Measurements from ENCODE around the gene PRKCB. TPM values are rescaled to one million over a fixed set of nuclear protein-coding genes. Genes with fewer than 3 reads are reported as not detected.

The PRKCB gene
- polyA plus RNA-seq, 3 donors: 57.4 to 87.4 (median 75.5) TPM

DNA sequence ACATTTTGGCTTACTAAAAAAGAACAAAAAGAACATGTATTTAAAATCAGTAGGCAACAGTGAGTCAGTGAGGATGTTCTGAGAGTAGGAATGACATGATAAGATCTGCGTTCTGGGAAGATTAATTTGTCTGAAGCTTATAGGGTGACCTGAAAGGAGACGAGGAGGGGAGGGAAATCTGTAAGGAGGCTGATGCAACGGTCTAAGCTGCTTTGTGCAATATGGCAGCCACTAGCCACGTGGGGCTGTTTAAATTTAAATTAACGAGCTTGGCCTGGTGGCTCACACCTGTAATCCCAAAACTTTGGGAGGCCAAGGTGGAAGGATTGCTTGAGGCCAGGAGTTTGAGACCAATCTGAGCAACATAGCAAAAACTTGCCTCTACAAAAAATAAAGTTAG is 238.8 kb downstream of the PRKCB start:
- Mint-ChIP-seq H3K4me3 (peak overlapping the region in 1 of 2 donors; percentile 24), H3K27ac (peak overlapping the region in 1 of 7 donors; percentile 43), H3K9me3 (peaks cover 0 to 2% (median 0%) of the 10 kb centered on the region in 7 donors), H3K4me1 (peaks cover 9% of the 10 kb centered on the region), H3K36me3 (peaks cover 51 to 53% of the 10 kb centered on the region in 2 donors), H3K27me3 (ENCODE audit: low read depth in 3 of 3) (peaks cover 0 to 1% (median 0%) of the 10 kb centered on the region in 3 donors)
- Histone ChIP-seq H4K20me1 (ENCODE audit: insufficient read depth, low read length) (peaks cover 100% of the 10 kb centered on the region), H3K9me3 (replicated peaks in 1 of 2; ENCODE audit: control insufficient read depth in 1 of 2, insufficient read depth in 1 of 2, low read length in 2 of 2) (no peaks in the 10 kb centered on the region), H2AFZ (ENCODE audit: insufficient read depth, low read depth, low read length, poor library complexity, severe bottlenecking) (no peak overlapping the region), H3K4me3 (replicated peaks in 1 of 3; ENCODE audit: low read depth in 2 of 3, low read length in 3 of 3) (no peak overlapping the region), H3K27me3 (ENCODE audit: control insufficient read depth in 2 of 2, insufficient read depth in 2 of 2, low read length in 2 of 2) (no peaks in the 10 kb centered on the region), H3K4me2 (replicated peaks; ENCODE audit: extremely low read depth, low read length, poor library complexity, severe bottlenecking) (no peak overlapping the region), H3K79me2 (ENCODE audit: insufficient read depth, low read length) (peaks cover 6% of the 10 kb centered on the region), H3K9ac (ENCODE audit: insufficient read depth, low read length, poor library complexity, severe bottlenecking) (no peak overlapping the region), H3K36me3 (replicated peaks in 1 of 2; ENCODE audit: control insufficient read depth in 1 of 2, insufficient read depth in 2 of 2, low read length in 2 of 2) (peaks cover 0 to 87% of the 10 kb centered on the region in 2 donors), H3K4me1 (ENCODE audit: control insufficient read depth in 1 of 2, insufficient read depth in 2 of 2, low read length in 2 of 2) (no peaks in the 10 kb centered on the region), H3K27ac (ENCODE audit: low read depth in 1 of 2, low read length in 2 of 2) (no peak overlapping the region)
- intact Hi-C loops (cut with micrococcal nuclease): no loop called here
- no peak for DNase-seq
- WGBS (ENCODE audit: insufficient coverage): 100% methylated on average over 4 of the region's 5 CpGs
- TF ChIP-seq, protein P1, sequence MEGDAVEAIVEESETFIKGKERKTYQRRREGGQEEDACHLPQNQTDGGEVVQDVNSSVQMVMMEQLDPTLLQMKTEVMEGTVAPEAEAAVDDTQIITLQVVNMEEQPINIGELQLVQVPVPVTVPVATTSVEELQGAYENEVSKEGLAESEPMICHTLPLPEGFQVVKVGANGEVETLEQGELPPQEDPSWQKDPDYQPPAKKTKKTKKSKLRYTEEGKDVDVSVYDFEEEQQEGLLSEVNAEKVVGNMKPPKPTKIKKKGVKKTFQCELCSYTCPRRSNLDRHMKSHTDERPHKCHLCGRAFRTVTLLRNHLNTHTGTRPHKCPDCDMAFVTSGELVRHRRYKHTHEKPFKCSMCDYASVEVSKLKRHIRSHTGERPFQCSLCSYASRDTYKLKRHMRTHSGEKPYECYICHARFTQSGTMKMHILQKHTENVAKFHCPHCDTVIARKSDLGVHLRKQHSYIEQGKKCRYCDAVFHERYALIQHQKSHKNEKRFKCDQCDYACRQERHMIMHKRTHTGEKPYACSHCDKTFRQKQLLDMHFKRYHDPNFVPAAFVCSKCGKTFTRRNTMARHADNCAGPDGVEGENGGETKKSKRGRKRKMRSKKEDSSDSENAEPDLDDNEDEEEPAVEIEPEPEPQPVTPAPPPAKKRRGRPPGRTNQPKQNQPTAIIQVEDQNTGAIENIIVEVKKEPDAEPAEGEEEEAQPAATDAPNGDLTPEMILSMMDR (IDR thresholded peaks at IDR 0.05): no peak

DNA sequence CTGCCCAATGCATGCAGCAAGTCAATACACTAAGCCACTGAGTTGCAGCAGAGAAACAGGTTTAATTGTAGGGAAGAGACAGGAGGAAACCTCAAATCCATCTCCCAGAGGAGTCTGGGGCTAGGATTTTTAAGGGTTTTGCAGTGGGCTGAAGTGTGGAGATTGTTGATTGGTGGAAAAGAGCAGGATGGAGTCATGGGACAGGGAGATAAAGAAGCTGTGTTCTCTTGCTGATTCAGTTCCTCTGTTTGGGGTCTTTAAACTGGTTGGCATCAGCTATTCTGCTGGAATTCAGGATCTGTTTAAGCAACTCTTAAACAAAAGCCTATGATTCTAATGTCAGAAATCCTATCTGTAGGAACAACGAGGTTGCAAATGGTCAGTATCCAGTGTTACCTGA is 239.5 kb downstream of the PRKCB start:
- Histone ChIP-seq H3K9ac (ENCODE audit: insufficient read depth, low read length, poor library complexity, severe bottlenecking) (no peak overlapping the region), H3K4me2 (replicated peaks; ENCODE audit: extremely low read depth, low read length, poor library complexity, severe bottlenecking) (no peak overlapping the region), H3K36me3 (replicated peaks in 1 of 2; ENCODE audit: control insufficient read depth in 1 of 2, insufficient read depth in 2 of 2, low read length in 2 of 2) (peaks cover 0 to 87% of the 10 kb centered on the region in 2 donors), H2AFZ (ENCODE audit: insufficient read depth, low read depth, low read length, poor library complexity, severe bottlenecking) (no peak overlapping the region), H3K79me2 (ENCODE audit: insufficient read depth, low read length) (peaks cover 6% of the 10 kb centered on the region), H3K27me3 (ENCODE audit: control insufficient read depth in 2 of 2, insufficient read depth in 2 of 2, low read length in 2 of 2) (no peaks in the 10 kb centered on the region), H3K4me3 (replicated peaks in 1 of 3; ENCODE audit: low read depth in 2 of 3, low read length in 3 of 3) (no peak overlapping the region), H3K27ac (ENCODE audit: low read depth in 1 of 2, low read length in 2 of 2) (no peak overlapping the region), H3K9me3 (replicated peaks in 1 of 2; ENCODE audit: control insufficient read depth in 1 of 2, insufficient read depth in 1 of 2, low read length in 2 of 2) (no peaks in the 10 kb centered on the region), H3K4me1 (ENCODE audit: control insufficient read depth in 1 of 2, insufficient read depth in 2 of 2, low read length in 2 of 2) (no peaks in the 10 kb centered on the region), H4K20me1 (ENCODE audit: insufficient read depth, low read length) (peaks cover 100% of the 10 kb centered on the region)
- 100% methylated on average over 1 of the region's 1 CpG for WGBS (ENCODE audit: insufficient coverage)
- intact Hi-C loops (cut with micrococcal nuclease): no loop called here
- H3K36me3 Mint-ChIP-seq: peaks cover 46 to 50% of the 10 kb centered on the region in 2 donors
- no peak overlapping the region for H3K4me3 Mint-ChIP-seq
- H3K4me1 Mint-ChIP-seq: peaks cover 9% of the 10 kb centered on the region
- H3K27ac Mint-ChIP-seq: peak overlapping the region in 2 of 7 donors; percentile 1 to 54
- DNase-seq: no peak
- H3K27me3 Mint-ChIP-seq (ENCODE audit: low read depth in 3 of 3): peaks cover 0 to 1% (median 0%) of the 10 kb centered on the region in 3 donors
- TF ChIP-seq, protein P1 (IDR thresholded peaks at IDR 0.05): no peak
- H3K9me3 Mint-ChIP-seq: peaks cover 0 to 2% (median 0%) of the 10 kb centered on the region in 7 donors

Measured in CD14-positive monocyte (primary cell).